NCI-H2081 treated with DMSO at 0.1 percent for 48 hours (cell line): ENCODE data around the gene FERMT3.

ENCODE experiments used
- DNase-seq: peaks from one replicate; lab custom pipeline; 2025; lab: John Stamatoyannopoulos, UW

FERMT3 gene

DNA sequence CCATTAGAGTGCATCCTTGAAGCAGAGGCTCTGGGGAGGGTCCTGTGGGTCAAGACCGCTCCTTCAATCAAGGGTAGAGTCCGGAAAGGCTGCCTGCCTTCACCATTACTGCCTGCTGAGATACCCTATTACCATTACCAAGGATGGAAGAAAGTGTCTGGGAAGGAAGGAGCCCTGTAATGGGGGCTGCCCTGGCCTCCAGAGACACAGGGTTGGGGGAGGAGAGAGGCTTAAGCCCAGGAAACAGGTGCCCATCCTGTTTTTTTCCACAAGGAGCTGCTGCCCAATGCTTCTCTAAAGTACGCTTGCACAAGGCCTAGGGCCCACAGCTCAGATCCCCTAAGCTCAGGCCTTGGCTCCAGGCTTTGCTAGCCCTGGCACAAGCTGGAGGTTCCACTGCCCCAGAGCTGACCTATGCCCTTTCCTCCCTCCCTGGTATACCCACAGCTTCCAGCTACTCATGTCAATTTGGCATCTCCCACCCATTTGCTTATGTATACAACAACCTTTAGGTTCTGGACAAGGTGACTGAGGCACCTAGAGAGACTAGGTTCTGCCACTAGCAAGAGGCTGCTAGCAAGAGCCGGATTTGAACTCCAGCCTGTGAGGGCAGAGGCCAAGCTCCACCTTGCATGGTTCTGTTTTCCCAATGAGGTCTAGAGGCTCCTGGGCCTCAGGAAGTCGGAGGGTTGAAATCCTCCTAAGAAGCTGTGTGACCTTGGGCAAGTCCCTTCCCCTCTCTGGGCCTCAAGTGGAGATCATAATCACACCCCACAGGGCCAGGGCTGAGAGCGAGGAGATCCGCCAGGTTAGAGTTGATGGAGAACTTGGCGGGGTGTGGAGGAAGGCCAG is 43.3 kb downstream of the FERMT3 start:
- no peak for DNase-seq

GRCh38 chr11:64250415-64251015 is 44.0 kb downstream of the FERMT3 start:
- no peak for DNase-seq

- no peak for DNase-seq
Measured at GRCh38 chr11:64251016-64251752, 44.7 kb downstream of the FERMT3 start, which contains the start of gene PLCB3. TSS of gene PLCB3 (plus strand) at chr11:64251530. CDS start at chr11:64251650, 120 bp downstream.

GRCh38 chr11:64251753-64252002 is 45.2 kb downstream of the FERMT3 start:
- DNase-seq = no peak

- no peak for DNase-seq
Measured at GRCh38 chr11:64252003-64252872, 45.7 kb downstream of the FERMT3 start.

DNA sequence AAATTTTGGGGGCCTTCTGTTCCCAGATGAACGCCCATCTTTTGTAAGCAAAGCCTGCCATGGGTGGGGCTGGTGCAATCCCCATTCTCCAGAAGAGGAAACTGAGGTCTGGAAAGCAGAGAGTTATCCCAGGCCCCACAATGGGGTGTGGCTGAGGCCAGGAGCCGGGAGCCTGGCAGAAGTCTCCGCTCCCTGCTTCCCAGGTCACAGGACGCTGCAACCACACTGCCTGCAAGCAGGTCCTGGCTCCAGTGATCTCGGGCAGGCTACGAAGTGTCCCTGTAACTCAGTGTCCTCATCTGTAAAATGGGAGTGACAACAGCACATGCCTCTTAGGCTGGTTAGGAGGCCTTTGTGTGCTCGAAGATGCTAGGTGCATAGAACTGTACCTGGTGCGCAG is 46.5 kb downstream of the FERMT3 start:
- DNase-seq = no peak

DNA sequence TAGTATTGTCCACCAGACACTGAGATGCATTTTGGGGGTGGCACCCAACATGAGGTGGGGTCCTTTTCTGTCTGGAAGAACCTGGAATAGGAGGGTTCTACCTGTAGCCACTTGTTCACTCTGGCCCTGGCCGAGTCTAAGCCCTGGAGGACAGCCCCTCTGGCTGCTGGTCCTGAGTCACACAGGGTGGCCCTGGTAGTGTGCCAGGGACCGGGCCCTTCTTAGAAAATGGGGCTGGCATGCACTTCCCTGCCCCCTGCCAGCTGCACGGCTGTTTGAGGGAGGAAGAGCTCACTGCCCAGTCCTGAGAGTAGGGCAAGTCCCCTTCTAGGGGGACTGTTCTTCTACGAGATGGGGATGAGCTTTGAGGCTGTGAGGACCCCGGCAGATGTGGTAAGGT is 47.0 kb downstream of the FERMT3 start:
- DNase-seq = no peak

GRCh38 chr11:64254326-64254725 is 47.8 kb downstream of the FERMT3 start:
- DNase-seq = no peak

- DNase-seq = no peak
Measured at GRCh38 chr11:64255135-64256128, 48.9 kb downstream of the FERMT3 start.

DNA sequence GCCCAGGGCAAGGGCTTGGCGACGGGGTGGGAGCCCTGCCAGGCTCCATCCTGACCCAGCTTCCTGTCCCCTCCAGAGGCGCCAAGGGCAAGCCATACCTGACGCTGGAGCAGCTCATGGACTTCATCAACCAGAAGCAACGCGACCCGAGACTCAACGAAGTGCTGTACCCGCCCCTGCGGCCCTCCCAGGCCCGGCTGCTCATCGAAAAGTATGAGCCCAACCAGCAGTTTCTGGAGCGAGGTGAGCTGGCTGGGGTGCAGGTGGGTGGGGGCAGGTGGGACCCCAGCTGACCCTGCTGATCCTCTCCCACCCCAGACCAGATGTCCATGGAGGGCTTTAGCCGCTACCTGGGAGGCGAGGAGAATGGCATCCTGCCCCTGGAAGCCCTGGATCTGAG is 49.8 kb downstream of the FERMT3 start:
- no peak for DNase-seq

DNA sequence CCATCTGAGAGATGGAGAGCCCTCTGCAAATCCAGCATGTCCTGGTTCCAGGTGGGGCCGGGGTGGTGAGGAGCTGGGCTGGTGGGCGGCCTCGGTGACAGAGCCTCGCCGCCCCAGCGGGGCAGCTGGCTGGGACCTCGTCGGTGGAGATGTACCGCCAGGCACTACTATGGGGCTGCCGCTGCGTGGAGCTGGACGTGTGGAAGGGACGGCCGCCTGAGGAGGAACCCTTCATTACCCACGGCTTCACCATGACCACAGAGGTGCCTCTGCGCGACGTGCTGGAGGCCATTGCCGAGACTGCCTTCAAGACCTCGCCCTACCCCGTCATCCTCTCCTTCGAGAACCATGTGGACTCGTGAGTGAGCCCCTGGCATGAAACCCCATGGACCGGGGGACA is 51.8 kb downstream of the FERMT3 start:
- DNase-seq = no peak

DNA sequence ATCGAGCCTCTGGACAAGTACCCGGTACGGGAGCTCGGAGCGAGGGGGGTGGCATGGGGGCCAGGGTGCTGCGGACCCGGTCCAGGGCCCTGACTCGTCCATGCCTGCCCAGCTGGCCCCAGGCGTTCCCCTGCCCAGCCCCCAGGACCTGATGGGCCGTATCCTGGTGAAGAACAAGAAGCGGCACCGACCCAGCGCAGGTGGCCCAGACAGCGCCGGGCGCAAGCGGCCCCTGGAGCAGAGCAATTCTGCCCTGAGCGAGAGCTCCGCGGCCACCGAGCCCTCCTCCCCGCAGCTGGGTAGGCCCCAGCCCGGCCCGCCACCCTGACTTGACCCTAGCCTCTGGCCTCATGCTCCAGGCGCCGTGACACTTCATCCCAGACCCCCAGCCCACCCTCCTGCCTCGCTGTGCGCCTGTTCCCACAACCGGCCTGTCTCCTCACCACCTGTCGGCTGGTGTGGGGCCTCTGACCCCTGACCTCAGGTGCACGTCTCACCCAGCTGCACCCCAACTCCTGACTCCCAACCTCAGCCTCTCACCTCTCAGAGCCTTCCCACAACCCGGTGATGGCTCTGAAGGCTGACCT is 52.5 kb downstream of the FERMT3 start:
- DNase-seq = no peak

- DNase-seq = no peak
Measured at GRCh38 chr11:64259533-64260067, 53.1 kb downstream of the FERMT3 start.

DNA sequence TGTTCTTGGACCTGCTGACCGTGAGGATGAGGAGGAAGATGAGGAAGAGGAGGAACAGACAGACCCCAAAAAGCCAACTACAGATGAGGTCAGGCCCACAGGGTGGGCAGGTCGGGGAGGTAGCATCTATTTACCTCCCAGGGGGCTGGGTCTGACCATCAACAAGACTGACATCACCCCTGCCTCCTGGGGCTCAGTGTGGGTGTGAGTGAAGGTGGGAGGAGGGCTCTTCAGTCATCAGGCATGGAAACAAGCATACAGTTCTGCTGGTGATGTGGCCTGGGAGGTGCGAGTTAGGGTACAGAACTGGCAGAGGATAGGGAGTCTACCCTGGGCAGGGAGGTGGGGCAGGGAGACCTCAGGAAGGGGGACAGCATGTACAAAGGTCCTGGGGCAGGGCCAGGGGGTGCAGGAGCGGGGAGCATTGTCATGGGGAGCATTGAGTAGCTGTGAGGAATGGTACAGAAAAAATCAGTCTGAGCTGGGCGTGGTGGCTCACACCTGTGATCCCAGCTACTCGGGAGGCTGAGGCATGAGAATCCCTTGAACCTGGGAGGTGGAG is 53.7 kb downstream of the FERMT3 start:
- DNase-seq = no peak

GRCh38 chr11:64261556-64262080 is 55.1 kb downstream of the FERMT3 start:
- no peak for DNase-seq

- no peak for DNase-seq
Measured at GRCh38 chr11:64262271-64263002, 55.9 kb downstream of the FERMT3 start.

DNA sequence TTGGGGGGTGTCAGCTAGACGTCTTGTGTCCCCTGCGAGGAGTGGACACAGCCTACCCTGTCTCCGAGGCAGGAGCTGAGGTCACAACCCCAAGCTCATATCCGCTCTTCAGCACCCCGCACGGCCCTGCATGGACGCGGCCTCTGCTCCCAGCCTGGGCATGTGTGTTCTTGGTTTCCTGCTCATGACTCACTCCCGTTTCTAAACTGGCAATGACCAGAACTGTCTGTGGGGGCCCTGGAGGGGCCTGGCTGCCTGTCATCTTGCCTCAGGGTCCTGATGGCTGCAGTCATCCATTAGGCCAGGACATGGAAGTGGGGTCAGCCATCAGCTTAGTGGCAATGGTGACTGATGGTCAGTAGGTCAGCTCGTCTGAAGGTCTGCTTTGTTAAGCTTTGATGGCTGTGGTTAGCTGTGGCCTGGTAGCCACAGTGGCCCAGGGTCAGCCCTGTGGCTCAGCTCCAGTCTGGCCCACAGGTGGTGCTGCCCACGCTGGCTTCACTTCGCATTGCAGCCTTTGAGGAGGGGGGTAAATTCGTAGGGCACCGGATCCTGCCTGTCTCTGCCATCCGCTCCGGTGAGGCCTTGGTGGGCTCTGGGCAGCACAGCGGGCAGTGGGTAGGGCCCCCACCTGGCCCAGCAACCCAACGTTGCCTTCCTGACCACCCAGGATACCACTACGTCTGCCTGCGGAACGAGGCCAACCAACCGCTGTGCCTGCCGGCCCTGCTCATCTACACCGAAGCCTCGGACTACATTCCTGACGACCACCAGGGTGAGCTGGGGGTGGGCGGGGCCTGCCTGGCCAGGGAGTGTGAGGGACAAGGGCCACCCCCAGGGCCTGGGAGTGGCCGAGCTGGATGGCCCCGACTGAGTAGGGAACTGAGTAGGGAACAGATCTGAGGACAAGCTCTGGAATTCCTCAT is 56.8 kb downstream of the FERMT3 start:
- DNase-seq = no peak

GRCh38 chr11:64263947-64264317 is 57.4 kb downstream of the FERMT3 start:
- no peak for DNase-seq
